OCI-M1 (cell line): Measurements from ENCODE around the gene FMNL3.

ENCODE experiments used
- DNase-seq: peaks from one replicate; lab custom pipeline; 2025; lab: John Stamatoyannopoulos, UW

FMNL3 gene

DNA sequence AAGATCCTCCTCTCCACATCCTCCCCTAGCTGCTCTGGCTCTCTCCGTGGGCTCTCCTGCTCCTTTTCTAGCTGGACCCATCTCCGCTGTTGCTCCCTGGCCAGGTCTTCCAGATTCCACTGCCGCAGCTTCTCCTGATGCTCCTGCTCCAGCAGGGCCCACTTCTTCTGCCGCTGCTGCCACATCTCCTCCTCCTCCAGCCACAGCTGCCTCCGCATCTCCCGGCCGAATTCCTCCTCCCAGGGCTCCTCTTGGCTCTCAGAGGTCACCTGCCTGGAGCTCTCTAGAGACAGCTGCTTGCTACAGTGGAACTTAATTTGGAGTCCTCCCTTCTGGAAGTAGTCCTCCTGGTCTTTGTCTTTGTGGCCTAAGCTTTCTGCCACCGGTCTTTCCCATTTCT, 107.2 kb downstream of the FMNL3 start:
- no peak for DNase-seq

DNA sequence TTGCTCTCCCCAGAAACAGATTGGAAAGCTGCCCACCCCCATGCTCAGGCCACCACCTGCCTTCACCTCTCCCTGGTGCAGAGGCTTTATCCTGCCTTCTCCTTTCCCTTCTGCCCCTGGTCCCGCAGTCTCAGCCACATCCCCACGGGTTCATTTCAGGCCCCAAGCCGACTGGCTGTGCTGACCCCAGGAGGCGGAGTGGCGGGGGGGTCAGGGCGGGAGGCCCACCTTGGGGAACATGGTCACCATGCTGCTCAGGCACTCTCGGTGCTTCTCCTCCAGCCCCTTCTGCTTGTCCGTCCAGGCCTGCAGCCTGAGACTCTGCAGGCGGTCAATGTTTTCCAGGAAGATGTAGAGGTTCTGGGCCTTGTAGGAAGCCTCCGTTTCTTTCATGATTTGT, 108.7 kb downstream of the FMNL3 start:
- DNase-seq, result no peak

DNA sequence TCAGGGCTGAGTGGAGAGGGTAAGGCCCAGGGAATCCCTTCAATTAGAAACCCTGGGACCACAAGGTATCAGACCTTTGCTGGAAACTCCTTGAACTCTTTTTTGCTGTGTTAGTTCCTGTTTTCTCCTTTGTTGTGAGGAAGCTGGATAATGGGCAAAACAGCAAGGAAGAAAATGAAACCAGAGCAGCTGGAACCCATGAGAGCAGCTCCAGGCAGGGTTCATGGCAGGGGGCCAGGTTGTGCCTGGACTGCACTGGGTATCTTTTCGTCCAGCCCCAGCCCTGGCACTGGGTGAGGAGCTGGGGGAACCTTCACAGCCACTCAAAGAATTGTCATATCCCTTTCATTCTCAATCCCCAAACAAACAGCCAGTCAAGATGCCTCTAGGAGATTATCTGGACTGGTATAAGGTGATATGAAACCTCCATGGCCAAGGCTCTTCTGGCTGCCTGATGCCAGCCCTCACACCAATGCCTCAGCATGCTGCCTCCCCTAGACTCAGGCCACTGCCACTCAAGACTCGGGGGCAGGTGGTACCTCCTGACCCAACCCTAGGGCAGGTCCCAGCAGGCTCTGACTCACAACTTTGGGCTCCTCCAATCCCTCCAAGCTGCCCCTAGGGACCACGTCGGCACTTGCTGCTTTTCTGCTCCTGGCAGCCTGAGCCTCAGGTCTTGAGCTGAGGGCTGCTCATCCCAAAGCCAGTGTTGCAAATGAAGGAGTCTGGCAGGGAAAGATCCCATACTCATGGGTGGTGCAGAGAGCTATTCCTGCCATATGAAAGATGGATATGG, 118.3 kb downstream of the FMNL3 start:
- DNase-seq, result peak; percentile 36

DNA sequence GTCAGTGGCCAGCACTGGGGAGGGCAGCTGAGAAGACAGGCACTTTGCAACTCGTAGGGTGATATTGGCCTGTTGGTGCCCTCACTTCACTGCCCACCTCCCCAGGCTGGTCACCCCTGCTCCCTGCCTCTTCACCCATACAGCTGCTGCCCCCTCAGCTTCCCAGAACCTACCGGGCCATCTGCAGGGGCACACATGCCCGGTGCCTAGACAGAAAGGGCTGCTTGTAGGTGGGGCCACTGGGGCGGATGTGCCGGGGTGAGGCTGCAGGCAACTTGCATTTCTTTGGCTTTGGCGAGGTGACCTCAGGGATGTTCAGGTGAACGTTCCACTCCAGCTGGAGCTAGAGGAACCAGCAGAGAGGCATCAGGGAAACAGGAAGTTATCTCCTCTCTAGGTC, 118.9 kb downstream of the FMNL3 start:
- DNase-seq, result no peak

DNA sequence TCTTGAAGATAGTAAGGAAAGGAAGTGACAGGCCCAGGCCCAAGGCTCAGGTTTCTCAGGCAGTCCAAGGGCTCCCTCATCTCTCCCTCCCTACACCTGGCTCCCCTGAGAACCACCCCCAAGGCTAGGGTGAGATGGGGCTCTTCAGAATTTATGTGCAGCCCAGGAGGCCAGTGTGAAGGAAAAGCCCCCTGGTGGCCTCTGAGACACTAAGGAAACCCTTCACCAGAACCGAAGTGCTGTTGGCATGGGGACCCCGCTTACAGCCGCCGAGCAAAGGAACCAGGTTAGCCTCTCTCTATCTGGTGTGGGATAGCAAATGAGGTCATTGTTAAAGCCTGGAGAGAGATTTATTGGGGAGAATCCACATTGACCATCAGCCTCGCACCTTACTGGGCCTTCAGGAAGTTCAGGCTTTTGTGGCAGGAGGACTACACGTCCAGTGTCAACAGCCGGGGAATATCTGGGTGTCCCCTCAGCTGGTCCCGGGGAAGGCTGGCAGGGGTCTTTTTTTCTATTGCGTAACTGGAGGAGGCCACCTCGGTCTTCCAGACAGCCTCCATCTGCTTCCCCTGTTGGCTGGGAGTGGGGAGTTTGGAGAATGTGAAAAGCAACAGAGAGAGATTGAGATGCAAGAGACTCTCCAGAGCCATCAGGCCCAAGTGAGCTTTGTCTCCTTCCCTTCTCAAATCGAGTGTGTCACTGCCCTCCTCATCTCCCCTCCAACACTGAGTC, 119.9 kb downstream of the FMNL3 start:
- DNase-seq, result no peak
